ENCODE results near the gene AXIN1. TPM values are rescaled to one million over a fixed set of nuclear protein-coding genes. Genes with fewer than 3 reads are reported as not detected.

The AXIN1 gene
- total RNA-seq, 1 experiment from 2014 or later: 53.3 TPM

DNA sequence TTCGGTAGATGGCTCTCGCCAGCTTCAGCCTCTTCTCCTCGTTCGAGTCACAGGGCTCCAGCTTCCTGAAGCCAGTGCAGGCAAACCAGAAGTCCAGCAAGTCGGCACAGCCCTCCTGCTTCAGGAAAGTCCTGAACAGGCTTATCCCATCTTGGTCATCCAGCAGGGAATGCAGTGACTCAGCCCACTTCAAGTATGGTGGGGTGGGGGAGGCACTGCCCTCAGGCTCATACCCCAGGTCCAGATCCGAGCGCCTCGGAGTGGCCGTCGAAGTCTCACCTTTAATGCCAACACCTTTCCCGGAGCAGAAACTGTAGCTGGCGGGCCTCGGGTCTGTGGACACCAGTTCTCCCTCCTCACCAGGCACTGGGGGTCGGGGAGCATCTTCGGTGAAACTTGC is 5.9 kb downstream of the AXIN1 start:
- H3K4me1 ChIP-seq (ENCODE audit: control insufficient read depth, insufficient read depth, low read length): peaks cover 4% of the 10 kb centered on the region; the same call in 1 of the 2 replicates
- DNase-seq (ENCODE audit: low read depth, low spot score) (no peak), ATAC-seq (no peak)
- no TSS peak for BruUV-seq (replicated peaks)
- CTCF ChIA-PET: interaction anchor here (0.6 kb wide), 1 partner anchor 199 kb away, joined by 3 read pairs; no protein-coding TSS in a partner anchor
- H3K9me3 ChIP-seq (ENCODE audit: control insufficient read depth, insufficient read depth, low read depth, low read length): no peaks in the 10 kb centered on the region
- in situ Hi-C loops (cut with HindIII; ENCODE audit: low pct_unique_long_range_greater_than_20kb, low sequenced_read_pairs): no loop called here
- no peak overlapping the region for H3K4me3 ChIP-seq (ENCODE audit: low read depth in 2 of 2, low read length in 2 of 2)
- H3K36me3 ChIP-seq (ENCODE audit: control insufficient read depth, insufficient read depth, low read length): peaks cover 5% of the 10 kb centered on the region; the same call in 1 of the 2 replicates
- intact Hi-C loops (cut with micrococcal nuclease; ENCODE audit: unreplicated experiment): no loop called here
- TF ChIP-seq SIN3A (IDR thresholded peaks at IDR 0.05; ENCODE audit: borderline replicate concordance, insufficient read depth, low read depth, low read length): no peak
- TF ChIP-seq, protein P1, sequence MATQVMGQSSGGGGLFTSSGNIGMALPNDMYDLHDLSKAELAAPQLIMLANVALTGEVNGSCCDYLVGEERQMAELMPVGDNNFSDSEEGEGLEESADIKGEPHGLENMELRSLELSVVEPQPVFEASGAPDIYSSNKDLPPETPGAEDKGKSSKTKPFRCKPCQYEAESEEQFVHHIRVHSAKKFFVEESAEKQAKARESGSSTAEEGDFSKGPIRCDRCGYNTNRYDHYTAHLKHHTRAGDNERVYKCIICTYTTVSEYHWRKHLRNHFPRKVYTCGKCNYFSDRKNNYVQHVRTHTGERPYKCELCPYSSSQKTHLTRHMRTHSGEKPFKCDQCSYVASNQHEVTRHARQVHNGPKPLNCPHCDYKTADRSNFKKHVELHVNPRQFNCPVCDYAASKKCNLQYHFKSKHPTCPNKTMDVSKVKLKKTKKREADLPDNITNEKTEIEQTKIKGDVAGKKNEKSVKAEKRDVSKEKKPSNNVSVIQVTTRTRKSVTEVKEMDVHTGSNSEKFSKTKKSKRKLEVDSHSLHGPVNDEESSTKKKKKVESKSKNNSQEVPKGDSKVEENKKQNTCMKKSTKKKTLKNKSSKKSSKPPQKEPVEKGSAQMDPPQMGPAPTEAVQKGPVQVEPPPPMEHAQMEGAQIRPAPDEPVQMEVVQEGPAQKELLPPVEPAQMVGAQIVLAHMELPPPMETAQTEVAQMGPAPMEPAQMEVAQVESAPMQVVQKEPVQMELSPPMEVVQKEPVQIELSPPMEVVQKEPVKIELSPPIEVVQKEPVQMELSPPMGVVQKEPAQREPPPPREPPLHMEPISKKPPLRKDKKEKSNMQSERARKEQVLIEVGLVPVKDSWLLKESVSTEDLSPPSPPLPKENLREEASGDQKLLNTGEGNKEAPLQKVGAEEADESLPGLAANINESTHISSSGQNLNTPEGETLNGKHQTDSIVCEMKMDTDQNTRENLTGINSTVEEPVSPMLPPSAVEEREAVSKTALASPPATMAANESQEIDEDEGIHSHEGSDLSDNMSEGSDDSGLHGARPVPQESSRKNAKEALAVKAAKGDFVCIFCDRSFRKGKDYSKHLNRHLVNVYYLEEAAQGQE (IDR thresholded peaks at IDR 0.05; ENCODE audit: insufficient read depth in 1 of 2, low read depth in 2 of 2, low read length in 1 of 2): no peak
- TF ChIP-seq TCF7L2 (IDR thresholded peaks at IDR 0.05; ENCODE audit: low read depth, low read length): no peak
- TF ChIP-seq, protein P2, sequence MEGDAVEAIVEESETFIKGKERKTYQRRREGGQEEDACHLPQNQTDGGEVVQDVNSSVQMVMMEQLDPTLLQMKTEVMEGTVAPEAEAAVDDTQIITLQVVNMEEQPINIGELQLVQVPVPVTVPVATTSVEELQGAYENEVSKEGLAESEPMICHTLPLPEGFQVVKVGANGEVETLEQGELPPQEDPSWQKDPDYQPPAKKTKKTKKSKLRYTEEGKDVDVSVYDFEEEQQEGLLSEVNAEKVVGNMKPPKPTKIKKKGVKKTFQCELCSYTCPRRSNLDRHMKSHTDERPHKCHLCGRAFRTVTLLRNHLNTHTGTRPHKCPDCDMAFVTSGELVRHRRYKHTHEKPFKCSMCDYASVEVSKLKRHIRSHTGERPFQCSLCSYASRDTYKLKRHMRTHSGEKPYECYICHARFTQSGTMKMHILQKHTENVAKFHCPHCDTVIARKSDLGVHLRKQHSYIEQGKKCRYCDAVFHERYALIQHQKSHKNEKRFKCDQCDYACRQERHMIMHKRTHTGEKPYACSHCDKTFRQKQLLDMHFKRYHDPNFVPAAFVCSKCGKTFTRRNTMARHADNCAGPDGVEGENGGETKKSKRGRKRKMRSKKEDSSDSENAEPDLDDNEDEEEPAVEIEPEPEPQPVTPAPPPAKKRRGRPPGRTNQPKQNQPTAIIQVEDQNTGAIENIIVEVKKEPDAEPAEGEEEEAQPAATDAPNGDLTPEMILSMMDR (IDR thresholded peaks at IDR 0.05): no peak
- no peak for TF ChIP-seq POLR2AphosphoS5 (IDR thresholded peaks at IDR 0.05; ENCODE audit: low read depth, low read length)
- POLR2A ChIA-PET: no interaction called here
- no peak overlapping the region for H3K27ac ChIP-seq (ENCODE audit: low read length)
- no peaks in the 10 kb centered on the region for H3K27me3 ChIP-seq (ENCODE audit: control insufficient read depth, insufficient read depth, low read length)

DNA sequence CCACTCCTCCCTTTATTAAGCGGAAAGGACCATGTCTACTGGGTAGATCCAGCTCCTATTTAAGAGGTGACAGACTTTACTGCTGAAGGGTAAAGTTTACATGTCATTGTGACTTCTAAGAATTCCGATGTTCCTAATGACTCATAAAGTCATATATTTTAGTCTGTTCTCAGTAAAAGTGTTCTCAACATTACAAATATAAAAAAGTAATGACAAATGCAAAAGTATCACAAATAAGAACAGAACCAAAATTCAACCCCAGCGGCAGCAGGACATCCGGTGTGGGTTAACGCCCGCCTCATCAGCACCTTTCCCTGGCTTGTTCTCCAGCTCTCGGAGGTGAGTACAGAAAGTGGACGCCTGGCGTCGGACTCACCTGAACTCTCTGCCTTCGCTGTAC is 6.8 kb downstream of the AXIN1 start:
- no peak overlapping the region for H3K27ac ChIP-seq (ENCODE audit: low read length)
- no peak overlapping the region for H3K4me3 ChIP-seq (ENCODE audit: low read depth in 2 of 2, low read length in 2 of 2)
- H3K27me3 ChIP-seq (ENCODE audit: control insufficient read depth, insufficient read depth, low read length): no peaks in the 10 kb centered on the region
- no peak for TF ChIP-seq SIN3A (IDR thresholded peaks at IDR 0.05; ENCODE audit: borderline replicate concordance, insufficient read depth, low read depth, low read length)
- TF ChIP-seq, protein P1 (IDR thresholded peaks at IDR 0.05; ENCODE audit: insufficient read depth in 1 of 2, low read depth in 2 of 2, low read length in 1 of 2): no peak
- TF ChIP-seq POLR2AphosphoS5 (IDR thresholded peaks at IDR 0.05; ENCODE audit: low read depth, low read length): no peak
- TF ChIP-seq TCF7L2 (IDR thresholded peaks at IDR 0.05; ENCODE audit: low read depth, low read length): no peak
- TF ChIP-seq, protein P2 (IDR thresholded peaks at IDR 0.05): no peak
- CTCF ChIA-PET: interaction anchor here (0.6 to 0.7 kb wide), 2 partner anchors 58 to 73 kb away, joined by 6 read pairs; no protein-coding TSS in a partner anchor
- DNase-seq (ENCODE audit: low read depth, low spot score) (no peak), ATAC-seq (no peak)
- in situ Hi-C loops (cut with HindIII; ENCODE audit: low pct_unique_long_range_greater_than_20kb, low sequenced_read_pairs): no loop called here
- peaks cover 5% of the 10 kb centered on the region; the same call in 1 of the 2 replicates for H3K36me3 ChIP-seq (ENCODE audit: control insufficient read depth, insufficient read depth, low read length)
- intact Hi-C loops (cut with micrococcal nuclease; ENCODE audit: unreplicated experiment): no loop called here
- no TSS peak for BruUV-seq (replicated peaks)
- POLR2A ChIA-PET: no interaction called here
- H3K4me1 ChIP-seq (ENCODE audit: control insufficient read depth, insufficient read depth, low read length): peaks cover 4% of the 10 kb centered on the region; the same call in 1 of the 2 replicates
- H3K9me3 ChIP-seq (ENCODE audit: control insufficient read depth, insufficient read depth, low read depth, low read length): no peaks in the 10 kb centered on the region
